ENCODE data around the gene PSME2. TPM values are rescaled to one million over a fixed set of nuclear protein-coding genes. Genes with fewer than 3 reads are reported as not detected.
A peak's percentile ranks its signal among the peaks of the same experiment; 100 is the strongest.

Gene PSME2
- total and polyA plus RNA-seq, 9 of the 15 experiments (the other 6 are each of a cell fraction or from before 2014, with no cell fraction given), result 111 to 579 (median 159) TPM

DNA sequence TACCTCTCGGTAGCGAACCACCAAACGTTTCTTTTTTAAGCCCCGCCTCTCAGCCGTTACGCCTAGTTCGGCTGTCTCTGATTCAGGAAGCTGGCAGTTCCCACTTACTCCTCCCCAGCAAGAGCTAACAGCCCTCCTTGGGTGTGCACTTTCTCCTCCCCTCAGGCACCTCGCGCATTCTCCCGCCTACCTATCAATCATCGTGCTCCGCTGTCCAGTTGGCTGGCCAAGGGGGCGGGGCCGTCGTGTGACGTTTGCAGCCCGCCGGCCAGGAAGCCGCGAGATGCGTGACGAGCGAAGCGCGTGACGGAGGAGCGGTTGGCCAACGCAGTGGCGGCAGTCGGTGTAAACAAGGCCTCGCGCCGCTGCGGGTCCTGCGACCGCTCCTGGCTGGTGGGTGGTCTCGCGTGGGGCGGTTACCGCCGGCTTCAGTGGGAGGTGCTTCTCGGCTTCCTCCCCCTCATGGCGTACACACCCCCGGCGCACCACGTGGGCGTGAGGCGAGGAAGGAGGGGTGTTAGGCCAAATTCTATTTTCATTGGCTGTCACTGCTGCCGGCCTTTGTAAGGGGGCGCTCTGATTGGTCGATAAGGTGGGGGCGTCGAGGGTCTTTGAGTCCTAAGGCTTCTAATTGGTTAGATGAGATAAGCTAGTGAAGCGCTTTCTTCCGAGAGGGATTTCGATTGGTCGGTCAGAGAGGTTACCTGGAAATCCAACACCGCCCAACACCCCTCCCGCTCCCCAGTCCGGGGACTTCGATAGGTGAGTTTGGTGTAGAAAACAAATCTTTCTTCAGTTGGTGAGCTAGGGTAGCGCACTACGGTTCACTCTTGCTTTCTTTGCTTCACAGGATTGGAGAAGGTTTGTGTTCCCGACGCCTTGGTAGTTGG lies 31.6 kb downstream of the PSME2 start, which contains the start of the genes DCAF11 and NRL (continued):
- TF ChIP-seq ZC3H4 (CRISPR knock-in tag; IDR thresholded peaks at IDR 0.05; ENCODE audit: borderline replicate concordance), result no peak
- TF ChIP-seq CBX1 (IDR thresholded peaks at IDR 0.05; ENCODE audit: low read depth), result 0 out of 2 replicates have a peak, but pooled peaks have one; percentile 20
- TF ChIP-seq, protein P1, sequence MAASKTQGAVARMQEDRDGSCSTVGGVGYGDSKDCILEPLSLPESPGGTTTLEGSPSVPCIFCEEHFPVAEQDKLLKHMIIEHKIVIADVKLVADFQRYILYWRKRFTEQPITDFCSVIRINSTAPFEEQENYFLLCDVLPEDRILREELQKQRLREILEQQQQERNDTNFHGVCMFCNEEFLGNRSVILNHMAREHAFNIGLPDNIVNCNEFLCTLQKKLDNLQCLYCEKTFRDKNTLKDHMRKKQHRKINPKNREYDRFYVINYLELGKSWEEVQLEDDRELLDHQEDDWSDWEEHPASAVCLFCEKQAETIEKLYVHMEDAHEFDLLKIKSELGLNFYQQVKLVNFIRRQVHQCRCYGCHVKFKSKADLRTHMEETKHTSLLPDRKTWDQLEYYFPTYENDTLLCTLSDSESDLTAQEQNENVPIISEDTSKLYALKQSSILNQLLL (CRISPR knock-in tag; IDR thresholded peaks at IDR 0.05; ENCODE audit: borderline replicate concordance), result no peak
- peak; percentile 97 for TF ChIP-seq NFYB (IDR thresholded peaks at IDR 0.05; ENCODE audit: extremely low read depth, insufficient read length)
- TF ChIP-seq, protein P2, sequence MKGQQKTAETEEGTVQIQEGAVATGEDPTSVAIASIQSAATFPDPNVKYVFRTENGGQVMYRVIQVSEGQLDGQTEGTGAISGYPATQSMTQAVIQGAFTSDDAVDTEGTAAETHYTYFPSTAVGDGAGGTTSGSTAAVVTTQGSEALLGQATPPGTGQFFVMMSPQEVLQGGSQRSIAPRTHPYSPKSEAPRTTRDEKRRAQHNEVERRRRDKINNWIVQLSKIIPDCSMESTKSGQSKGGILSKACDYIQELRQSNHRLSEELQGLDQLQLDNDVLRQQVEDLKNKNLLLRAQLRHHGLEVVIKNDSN (CRISPR knock-in tag; IDR thresholded peaks at IDR 0.05), result peak; percentile 96
- no peak for TF ChIP-seq HMG20B (CRISPR knock-in tag; IDR thresholded peaks at IDR 0.05)
- TF ChIP-seq, protein P3, sequence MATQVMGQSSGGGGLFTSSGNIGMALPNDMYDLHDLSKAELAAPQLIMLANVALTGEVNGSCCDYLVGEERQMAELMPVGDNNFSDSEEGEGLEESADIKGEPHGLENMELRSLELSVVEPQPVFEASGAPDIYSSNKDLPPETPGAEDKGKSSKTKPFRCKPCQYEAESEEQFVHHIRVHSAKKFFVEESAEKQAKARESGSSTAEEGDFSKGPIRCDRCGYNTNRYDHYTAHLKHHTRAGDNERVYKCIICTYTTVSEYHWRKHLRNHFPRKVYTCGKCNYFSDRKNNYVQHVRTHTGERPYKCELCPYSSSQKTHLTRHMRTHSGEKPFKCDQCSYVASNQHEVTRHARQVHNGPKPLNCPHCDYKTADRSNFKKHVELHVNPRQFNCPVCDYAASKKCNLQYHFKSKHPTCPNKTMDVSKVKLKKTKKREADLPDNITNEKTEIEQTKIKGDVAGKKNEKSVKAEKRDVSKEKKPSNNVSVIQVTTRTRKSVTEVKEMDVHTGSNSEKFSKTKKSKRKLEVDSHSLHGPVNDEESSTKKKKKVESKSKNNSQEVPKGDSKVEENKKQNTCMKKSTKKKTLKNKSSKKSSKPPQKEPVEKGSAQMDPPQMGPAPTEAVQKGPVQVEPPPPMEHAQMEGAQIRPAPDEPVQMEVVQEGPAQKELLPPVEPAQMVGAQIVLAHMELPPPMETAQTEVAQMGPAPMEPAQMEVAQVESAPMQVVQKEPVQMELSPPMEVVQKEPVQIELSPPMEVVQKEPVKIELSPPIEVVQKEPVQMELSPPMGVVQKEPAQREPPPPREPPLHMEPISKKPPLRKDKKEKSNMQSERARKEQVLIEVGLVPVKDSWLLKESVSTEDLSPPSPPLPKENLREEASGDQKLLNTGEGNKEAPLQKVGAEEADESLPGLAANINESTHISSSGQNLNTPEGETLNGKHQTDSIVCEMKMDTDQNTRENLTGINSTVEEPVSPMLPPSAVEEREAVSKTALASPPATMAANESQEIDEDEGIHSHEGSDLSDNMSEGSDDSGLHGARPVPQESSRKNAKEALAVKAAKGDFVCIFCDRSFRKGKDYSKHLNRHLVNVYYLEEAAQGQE (IDR thresholded peaks at IDR 0.05; ENCODE audit: borderline replicate concordance), result peak; percentile 76
- TF ChIP-seq, protein P3 (CRISPR knock-in tag; IDR thresholded peaks at IDR 0.05; ENCODE audit: low read depth), result no peak
- TF ChIP-seq PML (IDR thresholded peaks at IDR 0.05; ENCODE audit: low read length), result no peak; the same call in 1 of the 2 replicates
- TF ChIP-seq, protein P4, sequence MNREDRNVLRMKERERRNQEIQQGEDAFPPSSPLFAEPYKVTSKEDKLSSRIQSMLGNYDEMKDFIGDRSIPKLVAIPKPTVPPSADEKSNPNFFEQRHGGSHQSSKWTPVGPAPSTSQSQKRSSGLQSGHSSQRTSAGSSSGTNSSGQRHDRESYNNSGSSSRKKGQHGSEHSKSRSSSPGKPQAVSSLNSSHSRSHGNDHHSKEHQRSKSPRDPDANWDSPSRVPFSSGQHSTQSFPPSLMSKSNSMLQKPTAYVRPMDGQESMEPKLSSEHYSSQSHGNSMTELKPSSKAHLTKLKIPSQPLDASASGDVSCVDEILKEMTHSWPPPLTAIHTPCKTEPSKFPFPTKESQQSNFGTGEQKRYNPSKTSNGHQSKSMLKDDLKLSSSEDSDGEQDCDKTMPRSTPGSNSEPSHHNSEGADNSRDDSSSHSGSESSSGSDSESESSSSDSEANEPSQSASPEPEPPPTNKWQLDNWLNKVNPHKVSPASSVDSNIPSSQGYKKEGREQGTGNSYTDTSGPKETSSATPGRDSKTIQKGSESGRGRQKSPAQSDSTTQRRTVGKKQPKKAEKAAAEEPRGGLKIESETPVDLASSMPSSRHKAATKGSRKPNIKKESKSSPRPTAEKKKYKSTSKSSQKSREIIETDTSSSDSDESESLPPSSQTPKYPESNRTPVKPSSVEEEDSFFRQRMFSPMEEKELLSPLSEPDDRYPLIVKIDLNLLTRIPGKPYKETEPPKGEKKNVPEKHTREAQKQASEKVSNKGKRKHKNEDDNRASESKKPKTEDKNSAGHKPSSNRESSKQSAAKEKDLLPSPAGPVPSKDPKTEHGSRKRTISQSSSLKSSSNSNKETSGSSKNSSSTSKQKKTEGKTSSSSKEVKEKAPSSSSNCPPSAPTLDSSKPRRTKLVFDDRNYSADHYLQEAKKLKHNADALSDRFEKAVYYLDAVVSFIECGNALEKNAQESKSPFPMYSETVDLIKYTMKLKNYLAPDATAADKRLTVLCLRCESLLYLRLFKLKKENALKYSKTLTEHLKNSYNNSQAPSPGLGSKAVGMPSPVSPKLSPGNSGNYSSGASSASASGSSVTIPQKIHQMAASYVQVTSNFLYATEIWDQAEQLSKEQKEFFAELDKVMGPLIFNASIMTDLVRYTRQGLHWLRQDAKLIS (CRISPR knock-in tag; IDR thresholded peaks at IDR 0.05), result 0 out of 2 replicates have a peak, but pooled peaks have one; percentile 25
- no peak for TF ChIP-seq NELFE (IDR thresholded peaks at IDR 0.05; ENCODE audit: insufficient read depth, insufficient read length)
- TF ChIP-seq RNF2 (IDR thresholded peaks at IDR 0.05), result peak; percentile 37; the same call in 1 of the 2 replicates

All from K562 (cell line).